Heart left ventricle (tissue), 13 donors: ENCODE measurements around the gene ABL2.

ENCODE experiments used
- POLR2A ChIP-seq, 2 donors: fragments of 450-650 bp; IDR thresholded peaks; one replicate each; pipeline ENCODE4 v1.6.1; 2017; ENCODE audit warnings: antibody characterized with exemption in 2 of 2, mild to moderate bottlenecking in 2 of 2, moderate library complexity in 2 of 2
- TF ChIP-seq, protein P1 (sequence below), 12 donors: fragments of 200-600 bp; sonication (generic) in 4 of 12; IDR thresholded peaks; one replicate each; pipeline versions ENCODE4 v1.5.0 to v1.8.0; 2018 to 2022; ENCODE audit warnings: antibody characterized with exemption in 12 of 12, mild to moderate bottlenecking in 5 of 12
- donor health status: ischemic (EF 13 %, LVEDD 7.1; RV severe dilation, severe dysfunction).
- donor health status: DM: no; HTN: yes; CAD: no.
- donor health status: DM: no; HTN: no; CAD: no.
- donor health status: ischemic (EF 25% LVEDD 6.9; RV normal size, moderate dysfunction).
- donor health status: ischemic (EF 25% LVEDD 5.7; RV mildly dilated, moderate dysfunction).
- donor health status: ischemic (EF 35%, LVEDD 5.7; RV mildly dilated, moderate dysfunction).
- donor health status: nonischemic (EF 11% LVEDD 7.7; RV severe dilation, severe dysfunction).
- donor health status: DM: yes; HTN: yes; CAD: no.
- donor health status: PGD.
- donor health status: ischemic (EF 29% LVEDD 5.4; RV normal size, mild dysfunction).
- donor health status: nonischemic (EF 23%, LVEDD 6.1; RV moderate dilation, normal function).

GRCh38 chr1:179095377-179095776 lies 134.1 kb downstream of the ABL2 start:
- TF ChIP-seq, protein P1, sequence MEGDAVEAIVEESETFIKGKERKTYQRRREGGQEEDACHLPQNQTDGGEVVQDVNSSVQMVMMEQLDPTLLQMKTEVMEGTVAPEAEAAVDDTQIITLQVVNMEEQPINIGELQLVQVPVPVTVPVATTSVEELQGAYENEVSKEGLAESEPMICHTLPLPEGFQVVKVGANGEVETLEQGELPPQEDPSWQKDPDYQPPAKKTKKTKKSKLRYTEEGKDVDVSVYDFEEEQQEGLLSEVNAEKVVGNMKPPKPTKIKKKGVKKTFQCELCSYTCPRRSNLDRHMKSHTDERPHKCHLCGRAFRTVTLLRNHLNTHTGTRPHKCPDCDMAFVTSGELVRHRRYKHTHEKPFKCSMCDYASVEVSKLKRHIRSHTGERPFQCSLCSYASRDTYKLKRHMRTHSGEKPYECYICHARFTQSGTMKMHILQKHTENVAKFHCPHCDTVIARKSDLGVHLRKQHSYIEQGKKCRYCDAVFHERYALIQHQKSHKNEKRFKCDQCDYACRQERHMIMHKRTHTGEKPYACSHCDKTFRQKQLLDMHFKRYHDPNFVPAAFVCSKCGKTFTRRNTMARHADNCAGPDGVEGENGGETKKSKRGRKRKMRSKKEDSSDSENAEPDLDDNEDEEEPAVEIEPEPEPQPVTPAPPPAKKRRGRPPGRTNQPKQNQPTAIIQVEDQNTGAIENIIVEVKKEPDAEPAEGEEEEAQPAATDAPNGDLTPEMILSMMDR (IDR thresholded peaks at IDR 0.05), result no peak
- TF ChIP-seq POLR2A (IDR thresholded peaks at IDR 0.05), result no peak
